Nephron (organoid): Measurements from ENCODE around the gene CBFB.

Experiments
- H3K27ac Mint-ChIP-seq, 3 experiments: 2 replicates each; pipeline ENCODE4 v1.8.0; 2020; ENCODE audit warnings: mixed read lengths in 3 of 3, mild to moderate bottlenecking in 2 of 3, moderate library complexity in 1 of 3
- H3K27me3 Mint-ChIP-seq: 2 replicates; pipeline ENCODE4 v1.8.0; 2021; ENCODE audit warnings: low read depth, mild to moderate bottlenecking, moderate library complexity, mixed read lengths
- H3K36me3 Mint-ChIP-seq: 2 replicates; pipeline ENCODE4 v1.8.0; 2020; ENCODE audit warnings: low read depth, mixed read lengths
- H3K4me1 Mint-ChIP-seq: 2 replicates; pipeline ENCODE4 v1.8.0; 2020; ENCODE audit warnings: mixed read lengths
- H3K4me3 Mint-ChIP-seq, 3 experiments: 2 replicates each; pipeline ENCODE4 v1.8.0; 2020; ENCODE audit warnings: mild to moderate bottlenecking in 3 of 3, mixed read lengths in 3 of 3, moderate library complexity in 2 of 3
- H3K9me3 Mint-ChIP-seq: 2 replicates; pipeline ENCODE4 v1.8.0; 2020; ENCODE audit warnings: mixed read lengths
- CTCF ChIP-seq, 3 experiments: fragments of 200-600 bp; sonication (generic); IDR thresholded peaks; one replicate each; pipeline ENCODE4 v1.5.0; 2021; ENCODE audit warnings: antibody characterized with exemption in 3 of 3; ENCODE audit not compliant: unreplicated experiment in 3 of 3

CBFB gene

GRCh38 chr16:67017810-67018488 is 11.0 kb upstream of the CBFB start:
- Mint-ChIP-seq H3K4me3 (no peak overlapping the region), H3K4me1 (peaks cover 47% of the 10 kb centered on the region), H3K36me3 (no peaks in the 10 kb centered on the region), H3K9me3 (no peaks in the 10 kb centered on the region), H3K27me3 (peaks cover 11% of the 10 kb centered on the region), H3K27ac (peak overlapping the region; percentile 20 to 92 (median 89))
- peak; percentile 60 to 65 (median 65) for TF ChIP-seq CTCF (IDR thresholded peaks at IDR 0.05; ENCODE audit: unreplicated experiment in 3 of 3)

GRCh38 chr16:67019171-67019570 is 9.8 kb upstream of the CBFB start:
- peak overlapping the region in 1 of 3 experiments; percentile 47 for H3K27ac Mint-ChIP-seq
- H3K4me3 Mint-ChIP-seq: no peak overlapping the region
- H3K27me3 Mint-ChIP-seq: peaks cover 11% of the 10 kb centered on the region
- H3K36me3 Mint-ChIP-seq: no peaks in the 10 kb centered on the region
- no peaks in the 10 kb centered on the region for H3K9me3 Mint-ChIP-seq
- no peak for TF ChIP-seq CTCF (IDR thresholded peaks at IDR 0.05; ENCODE audit: unreplicated experiment in 3 of 3)
- H3K4me1 Mint-ChIP-seq: peaks cover 48% of the 10 kb centered on the region

GRCh38 chr16:67021321-67021720 is 7.6 kb upstream of the CBFB start:
- Mint-ChIP-seq H3K36me3 (no peaks in the 10 kb centered on the region), H3K4me1 (peaks cover 44% of the 10 kb centered on the region), H3K9me3 (no peaks in the 10 kb centered on the region), H3K4me3 (no peak overlapping the region), H3K27me3 (peaks cover 11% of the 10 kb centered on the region), H3K27ac (peak overlapping the region in 2 of 3 experiments; percentile 76 to 80)
- TF ChIP-seq CTCF (IDR thresholded peaks at IDR 0.05; ENCODE audit: unreplicated experiment in 3 of 3): no peak

GRCh38 chr16:67022531-67023214 is 6.3 kb upstream of the CBFB start:
- Mint-ChIP-seq H3K4me3 (peak overlapping the region in 1 of 3 experiments; percentile 10), H3K27me3 (peaks cover 8% of the 10 kb centered on the region), H3K9me3 (no peaks in the 10 kb centered on the region), H3K27ac (peak overlapping the region; percentile 46 to 79 (median 74)), H3K4me1 (peaks cover 43% of the 10 kb centered on the region), H3K36me3 (no peaks in the 10 kb centered on the region)
- TF ChIP-seq CTCF (IDR thresholded peaks at IDR 0.05; ENCODE audit: unreplicated experiment in 3 of 3): no peak

GRCh38 chr16:67023689-67024088 is 5.3 kb upstream of the CBFB start:
- Mint-ChIP-seq H3K36me3 (no peaks in the 10 kb centered on the region), H3K4me3 (peak overlapping the region in 1 of 3 experiments; percentile 53), H3K27ac (peak overlapping the region; percentile 83 to 93 (median 89)), H3K4me1 (peaks cover 39% of the 10 kb centered on the region), H3K27me3 (peaks cover 4% of the 10 kb centered on the region), H3K9me3 (no peaks in the 10 kb centered on the region)
- TF ChIP-seq CTCF (IDR thresholded peaks at IDR 0.05; ENCODE audit: unreplicated experiment in 3 of 3): no peak
